Activated T-cell treated with anti-CD3 and anti-CD28 coated beads for 4 hours (primary cell): ENCODE measurements around the gene FGD4.

ENCODE experiments used
- DNase-seq: peaks from one replicate; pipeline ENCODE4 v3.0.0-alpha.2; 2020

The FGD4 gene

DNA sequence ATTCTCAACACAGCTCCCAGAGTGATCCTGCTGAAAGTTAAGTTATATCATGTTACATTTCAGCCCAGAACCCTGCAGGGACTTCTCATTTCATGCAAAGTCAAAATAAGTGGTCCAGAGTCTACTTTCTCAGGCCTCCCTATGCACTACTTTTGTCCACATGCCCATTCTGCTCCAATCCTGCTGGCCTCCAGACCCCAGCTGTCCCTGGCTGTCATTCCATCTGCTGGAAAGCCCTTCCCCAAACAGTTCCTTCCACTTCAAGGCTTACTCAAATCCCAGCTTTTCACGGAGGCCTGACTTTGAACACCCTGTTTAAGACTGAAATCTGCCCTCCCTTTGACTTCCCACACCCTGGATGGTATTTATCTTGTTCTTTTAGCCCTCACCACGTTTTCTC is 169.9 kb downstream of the FGD4 start:
- DNase-seq, result no peak

DNA sequence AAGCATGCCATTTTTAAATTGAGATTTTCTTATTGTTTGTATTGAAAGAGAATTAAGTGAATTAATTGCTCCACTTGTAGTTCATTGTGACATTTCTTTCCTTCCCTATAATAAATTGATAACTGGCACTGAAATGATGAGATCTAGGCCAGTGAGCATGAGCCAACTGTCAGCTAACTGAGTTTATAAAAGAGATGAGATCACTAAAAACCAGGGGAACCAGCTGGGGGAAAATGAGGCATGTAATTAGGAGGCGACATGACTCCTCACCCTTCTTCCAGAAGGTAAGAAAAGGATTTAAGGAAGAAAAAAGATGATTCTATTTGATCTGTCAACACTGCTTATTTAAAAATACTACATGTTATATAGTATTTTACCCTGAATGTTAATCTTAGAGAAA is 175.2 kb downstream of the FGD4 start:
- DNase-seq, result no peak

DNA sequence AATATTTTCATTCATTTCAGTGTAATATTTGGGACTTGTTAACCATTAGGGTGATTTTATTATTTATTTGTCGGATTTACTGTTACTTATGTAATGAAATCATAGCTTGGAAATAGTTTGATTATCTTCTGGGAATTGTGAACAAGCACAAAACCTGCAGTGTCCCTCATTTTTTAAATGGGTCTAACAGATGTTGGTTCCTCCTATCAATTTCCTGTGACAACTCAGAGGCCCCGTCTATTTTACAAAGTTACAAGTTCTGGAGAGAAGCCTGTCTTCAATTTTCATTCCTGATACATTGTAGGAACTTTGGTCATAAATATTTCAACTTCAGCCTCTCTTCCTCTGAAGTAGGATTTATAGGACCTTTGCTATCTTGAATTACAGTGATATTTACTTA is 178.0 kb downstream of the FGD4 start:
- DNase-seq, result no peak

DNA sequence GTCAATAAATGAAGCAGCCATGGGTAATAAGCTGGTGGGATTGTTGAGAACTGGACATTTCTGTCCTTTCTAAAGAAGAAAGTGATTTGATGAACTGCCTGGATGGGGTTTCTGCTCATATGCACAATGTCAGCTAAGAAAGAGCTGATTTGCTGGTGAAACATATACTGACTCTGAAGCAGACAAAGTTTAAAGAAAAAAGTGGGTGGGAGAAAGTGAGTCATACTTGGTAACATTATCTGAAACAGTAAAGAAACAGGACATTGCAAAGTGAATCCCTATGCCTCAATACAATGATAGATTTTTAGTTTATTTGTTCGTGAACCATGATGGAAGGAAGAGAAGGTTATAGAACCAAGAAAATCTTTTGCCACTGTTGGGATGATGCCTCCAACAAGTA is 184.2 kb downstream of the FGD4 start:
- no peak for DNase-seq

DNA sequence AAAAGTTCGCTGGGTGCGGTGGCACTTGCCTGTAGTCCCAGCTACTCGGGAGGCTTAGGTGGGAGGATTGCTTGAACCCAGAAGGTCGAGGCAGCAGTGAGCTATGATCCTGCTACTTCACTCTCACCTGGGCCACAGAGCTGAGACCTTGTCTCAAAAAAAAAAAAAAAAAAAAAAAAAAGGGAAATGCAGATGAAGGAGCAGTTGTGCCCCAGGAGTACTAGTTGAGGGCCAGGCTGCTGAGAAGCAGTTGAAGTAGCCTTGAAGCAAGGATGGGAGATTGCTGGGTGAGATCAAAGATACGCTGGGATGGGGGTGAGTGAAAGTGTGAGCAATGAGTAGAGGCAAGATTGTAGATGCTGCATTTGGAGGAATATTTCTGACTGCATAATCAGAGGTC is 186.3 kb downstream of the FGD4 start:
- no peak for DNase-seq

DNA sequence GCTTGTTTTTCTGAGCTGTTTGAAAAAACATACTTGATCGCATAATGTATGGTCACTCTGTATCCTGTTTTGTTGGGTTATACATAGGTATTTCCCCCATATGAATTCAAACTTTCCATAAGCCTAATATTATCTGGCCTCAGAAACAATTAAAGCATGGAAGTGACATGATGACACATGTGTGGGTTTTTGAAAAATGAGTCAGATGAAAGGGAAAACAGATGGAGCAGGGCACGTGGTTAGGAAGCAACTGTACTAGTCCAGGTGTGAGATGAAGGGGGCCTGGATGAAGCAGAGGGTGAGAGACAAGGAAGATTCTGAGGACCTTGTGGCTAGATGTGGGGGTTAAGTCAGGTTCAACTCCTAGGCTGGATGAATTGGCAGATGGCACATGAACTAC is 187.0 kb downstream of the FGD4 start:
- no peak for DNase-seq

DNA sequence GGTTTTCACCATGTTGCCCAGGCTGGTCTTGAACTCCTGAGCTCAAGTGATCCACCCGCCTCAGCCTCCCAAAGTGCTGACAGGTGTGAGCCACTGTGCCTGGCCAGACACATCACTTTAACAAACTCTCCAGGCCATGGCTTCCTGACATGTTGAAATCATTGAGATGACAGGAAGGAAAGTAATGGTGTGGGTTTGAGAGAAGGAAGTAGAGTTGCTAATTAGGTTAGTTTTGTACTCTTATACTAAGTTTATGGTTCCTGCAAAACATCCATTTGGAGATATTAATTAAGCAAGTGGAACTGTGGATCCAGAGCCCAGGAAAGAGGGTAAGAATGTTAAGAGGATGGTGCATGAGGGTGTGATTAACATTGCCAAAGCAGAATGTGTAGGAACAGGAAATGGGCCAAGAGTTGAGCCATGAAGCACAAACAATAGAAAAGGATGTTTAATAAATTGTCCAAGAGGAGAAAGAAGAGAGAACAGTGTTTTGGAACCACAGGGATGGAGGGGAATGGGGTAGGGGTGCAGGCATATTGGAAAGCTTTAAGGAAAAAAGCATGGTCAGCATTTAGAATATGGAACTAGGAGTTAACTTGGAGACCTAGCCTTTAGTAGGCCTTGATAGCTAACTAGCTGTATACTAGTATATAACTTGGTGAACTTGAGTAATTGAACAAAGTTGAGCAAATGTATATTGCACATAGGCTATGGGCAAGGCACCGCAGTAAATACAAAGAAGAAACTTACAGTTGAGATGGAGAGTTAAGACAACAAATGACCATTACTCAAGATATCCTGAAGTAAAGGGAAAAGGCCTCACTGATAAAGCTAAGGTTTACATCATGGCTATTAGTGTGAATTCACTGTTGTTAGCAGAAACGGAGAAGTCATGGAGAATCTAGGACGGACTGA is 188.5 kb downstream of the FGD4 start:
- DNase-seq, result no peak

DNA sequence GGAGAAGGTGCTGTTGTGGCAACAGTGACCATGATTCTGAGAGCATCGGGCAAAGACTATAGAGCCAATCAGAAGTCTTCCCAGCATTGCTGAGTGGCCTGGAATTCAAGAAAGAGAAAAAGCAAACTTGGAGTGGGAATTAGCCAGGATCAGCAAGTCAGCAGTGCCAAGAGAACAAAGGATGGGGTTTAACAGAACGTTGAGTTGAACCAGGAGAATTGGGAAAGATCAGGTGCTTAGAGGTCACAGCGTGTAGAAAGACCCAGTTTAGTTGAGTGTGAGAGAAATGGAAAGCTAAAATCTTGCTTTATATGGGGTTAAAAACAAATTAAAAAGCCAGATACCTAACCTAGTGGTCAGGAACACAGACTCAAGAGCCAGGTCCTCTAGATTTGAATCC is 189.2 kb downstream of the FGD4 start:
- no peak for DNase-seq

DNA sequence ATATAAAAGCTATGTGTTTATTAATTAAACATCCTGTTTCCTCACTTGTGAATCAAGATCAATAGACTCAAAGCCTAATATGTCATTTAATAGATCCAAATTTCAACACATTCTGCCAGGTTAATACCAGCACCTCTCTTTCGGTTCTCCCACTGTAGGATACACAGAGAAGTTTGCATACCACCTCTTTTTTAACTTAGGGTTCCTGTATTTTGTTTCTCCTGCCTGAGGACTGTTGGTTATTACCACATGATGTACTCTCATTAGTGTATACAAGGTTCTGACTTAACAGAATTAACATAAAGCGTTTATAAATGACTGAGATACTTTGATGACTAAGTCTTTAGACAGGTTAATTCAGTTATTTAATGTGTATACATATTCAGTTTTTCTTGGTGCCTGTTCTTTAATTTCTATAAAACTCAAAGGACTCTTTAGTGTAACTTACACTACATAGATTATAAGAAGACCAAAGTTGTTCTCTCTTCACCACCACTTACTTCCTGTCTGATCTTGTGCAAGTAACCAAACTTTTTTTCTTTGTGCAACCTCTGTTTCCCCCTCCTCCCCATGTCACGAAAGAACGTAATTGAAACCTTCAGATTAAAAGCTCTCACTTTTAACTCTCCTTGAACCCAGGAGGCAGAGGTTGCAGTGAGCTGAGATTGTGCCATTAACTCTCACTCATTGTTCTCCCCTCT is 190.0 kb downstream of the FGD4 start:
- no peak for DNase-seq

DNA sequence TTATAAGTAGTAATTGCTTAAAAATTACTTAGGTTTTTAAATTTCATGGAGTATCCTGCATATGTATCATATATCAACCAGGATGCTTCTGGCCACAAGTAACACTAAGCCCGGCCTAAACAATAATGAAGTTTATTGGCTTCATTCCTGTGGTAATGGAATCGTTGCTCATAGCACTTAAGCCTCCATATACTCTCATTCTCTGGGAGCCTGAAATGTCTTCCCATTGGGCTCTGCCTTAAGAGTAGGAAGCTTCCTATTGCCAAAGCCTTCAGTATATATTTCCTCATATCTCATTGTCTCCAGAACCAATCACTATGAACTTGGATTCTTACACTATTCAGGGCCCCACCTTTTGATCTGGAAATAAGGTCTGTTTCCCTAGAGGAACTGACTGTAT is 195.9 kb downstream of the FGD4 start:
- no peak for DNase-seq

DNA sequence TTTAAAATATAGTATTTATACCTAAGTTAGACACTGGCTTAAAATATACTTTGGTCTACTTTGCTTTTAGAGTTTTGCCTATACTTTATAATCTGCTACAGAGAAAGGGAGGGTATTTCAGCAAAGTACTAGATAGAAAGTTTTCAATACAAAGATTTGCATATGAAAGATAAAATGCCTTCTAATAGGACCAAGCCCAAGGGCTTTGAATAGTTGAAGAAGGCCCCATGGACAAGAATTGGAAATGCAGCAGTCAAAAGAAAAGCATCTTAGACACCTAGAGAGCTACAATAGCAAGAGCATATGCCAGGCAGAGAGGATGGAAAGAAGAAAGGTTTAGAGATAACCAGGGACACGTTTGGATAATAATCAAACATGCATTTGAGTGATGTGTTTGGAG is 196.7 kb downstream of the FGD4 start:
- DNase-seq, result no peak

DNA sequence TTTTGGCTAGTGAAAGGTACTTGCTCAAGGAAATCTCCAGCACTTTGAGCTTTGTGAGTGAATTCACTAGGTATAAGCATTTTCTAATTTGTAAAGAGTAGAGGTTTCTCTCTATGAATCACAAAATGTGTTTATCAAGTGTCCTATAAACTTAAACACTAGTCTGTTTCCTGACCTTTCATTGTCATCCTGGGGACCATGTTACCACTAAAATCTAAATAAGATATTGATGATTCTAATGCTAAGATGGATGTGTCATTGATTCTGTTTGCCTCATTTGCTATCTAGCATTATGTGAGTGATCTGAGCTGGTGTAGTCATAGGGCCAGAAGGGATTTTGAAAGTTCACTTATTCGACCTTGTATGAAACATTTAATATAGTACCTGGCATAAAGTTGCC is 199.3 kb downstream of the FGD4 start:
- no peak for DNase-seq

DNA sequence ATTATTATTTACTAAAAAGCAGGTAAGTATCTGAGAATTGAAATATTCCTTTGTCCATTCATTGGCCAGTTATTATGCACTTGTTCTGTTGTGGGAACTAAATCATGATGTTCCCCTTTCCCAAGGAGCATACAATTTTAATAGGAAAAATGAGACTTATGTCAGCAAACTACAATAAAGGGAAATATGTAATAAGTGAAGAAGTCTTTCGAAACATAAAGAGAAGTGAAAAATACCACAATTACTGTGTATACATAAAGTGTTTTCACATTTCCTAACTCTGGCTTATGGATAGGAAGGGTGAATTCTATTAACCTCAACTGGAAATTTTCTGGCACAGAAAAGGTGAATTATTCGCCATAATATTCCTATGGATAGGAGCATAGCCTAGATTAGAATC is 201.3 kb downstream of the FGD4 start:
- DNase-seq, result no peak

DNA sequence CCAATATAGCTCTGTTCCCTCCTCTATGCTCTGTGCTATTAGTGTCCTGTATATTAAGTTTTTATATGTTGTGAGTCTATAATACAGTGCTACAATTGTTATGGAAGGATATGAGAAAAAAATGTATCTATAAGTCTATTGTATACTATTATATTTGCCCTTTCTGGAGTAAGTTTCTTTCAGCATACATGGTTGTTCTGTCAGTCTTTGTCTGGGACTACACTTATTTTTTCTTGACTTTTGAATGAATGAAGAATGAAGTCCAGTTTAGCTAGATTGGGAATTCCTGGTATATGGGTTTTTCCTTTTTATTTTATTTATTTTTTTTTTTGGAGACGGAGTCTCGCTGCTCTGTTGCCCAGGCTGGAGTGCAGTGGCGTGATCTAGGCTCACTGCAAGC is 203.7 kb downstream of the FGD4 start:
- DNase-seq, result no peak

DNA sequence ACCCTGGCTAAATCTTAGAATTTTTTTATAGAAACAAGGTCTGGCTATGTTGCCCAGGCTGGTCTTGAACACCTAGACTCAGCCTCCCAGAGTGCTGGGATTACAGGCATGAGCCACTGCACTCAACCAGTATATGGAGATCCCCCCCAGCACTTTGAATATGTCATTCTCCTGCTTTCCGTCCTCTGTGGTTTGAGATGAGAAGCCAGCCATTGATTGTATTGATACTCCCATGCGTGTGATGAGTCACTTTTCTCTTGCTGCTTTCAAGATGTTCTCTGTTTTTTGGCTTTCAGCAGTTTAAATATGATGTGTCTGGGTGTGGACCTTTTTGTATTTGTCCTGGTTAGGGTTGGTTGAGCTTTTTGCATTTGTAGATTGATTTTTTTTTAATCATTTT is 204.5 kb downstream of the FGD4 start:
- DNase-seq, result no peak

DNA sequence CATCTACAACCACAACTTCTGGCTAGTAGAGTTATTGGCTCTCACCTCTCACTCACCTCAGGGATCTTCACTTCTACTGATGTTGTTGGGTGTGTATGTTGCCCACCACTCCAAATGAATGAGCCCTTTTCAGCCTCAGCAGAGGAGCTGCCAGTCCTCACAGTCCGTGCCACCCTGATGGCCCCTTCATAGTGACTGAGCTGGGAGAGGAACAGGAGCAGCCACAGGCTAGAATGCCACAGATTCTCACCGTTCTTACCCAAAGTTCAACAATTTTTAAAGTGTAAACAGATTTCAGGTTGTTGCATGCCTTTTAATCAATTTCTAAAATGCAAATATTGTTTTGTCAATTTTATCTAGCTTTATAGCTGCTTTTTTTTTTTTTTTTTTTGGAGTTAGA is 205.2 kb downstream of the FGD4 start:
- DNase-seq, result no peak

DNA sequence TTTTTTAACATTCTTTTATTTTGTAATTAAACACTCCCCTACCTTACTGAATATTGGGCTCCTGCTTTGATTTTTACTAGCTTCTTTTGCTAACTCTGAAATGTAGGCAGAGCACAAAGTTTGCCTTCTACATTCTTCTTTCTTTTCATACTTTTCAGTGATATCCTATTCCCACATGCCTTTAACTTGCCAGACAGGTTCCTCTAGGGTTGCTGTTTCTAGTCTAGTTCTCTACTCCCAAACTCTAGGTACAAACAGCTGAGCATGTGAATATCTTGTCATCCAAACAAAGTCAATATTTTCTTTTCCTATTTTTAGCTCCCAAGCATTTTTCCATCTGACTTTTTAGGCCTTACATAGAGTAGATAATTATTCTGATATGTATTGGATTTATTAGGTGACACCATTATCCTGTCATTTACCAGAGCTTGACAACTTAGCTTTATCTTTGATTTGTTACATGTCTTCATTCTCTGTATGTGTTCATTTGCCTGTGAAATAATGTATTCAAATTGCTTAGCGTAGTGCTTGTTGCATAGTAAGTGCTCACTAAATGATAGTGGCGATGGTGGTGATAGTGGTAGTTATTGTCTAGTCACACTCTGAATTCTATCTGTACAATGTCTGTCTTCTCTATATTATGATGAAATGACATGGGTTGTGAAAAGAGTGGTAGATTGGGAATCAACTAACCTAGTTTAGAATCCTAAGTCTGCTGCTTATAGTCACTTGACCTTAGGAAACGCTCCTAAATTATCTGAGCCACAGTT is 206.2 kb downstream of the FGD4 start:
- no peak for DNase-seq

DNA sequence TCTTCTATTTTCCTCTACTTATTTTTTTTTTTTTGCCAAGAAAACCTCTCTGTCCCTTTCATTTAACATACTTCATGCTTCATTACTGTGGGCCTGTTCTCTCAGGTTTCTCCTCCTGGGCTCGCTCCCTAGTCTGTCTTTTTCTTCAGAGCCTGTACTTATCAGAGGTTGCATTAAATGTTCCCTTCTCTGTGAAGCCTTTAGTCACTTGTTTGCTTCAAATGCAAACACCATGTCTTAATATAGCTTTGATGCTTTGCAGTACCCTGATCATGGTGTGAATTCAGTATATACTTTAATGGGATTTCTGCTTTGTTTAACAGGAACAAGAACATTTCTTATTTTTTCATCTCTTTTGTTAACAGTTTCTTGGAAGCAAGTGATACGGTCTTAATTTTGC is 207.1 kb downstream of the FGD4 start:
- DNase-seq, result no peak

DNA sequence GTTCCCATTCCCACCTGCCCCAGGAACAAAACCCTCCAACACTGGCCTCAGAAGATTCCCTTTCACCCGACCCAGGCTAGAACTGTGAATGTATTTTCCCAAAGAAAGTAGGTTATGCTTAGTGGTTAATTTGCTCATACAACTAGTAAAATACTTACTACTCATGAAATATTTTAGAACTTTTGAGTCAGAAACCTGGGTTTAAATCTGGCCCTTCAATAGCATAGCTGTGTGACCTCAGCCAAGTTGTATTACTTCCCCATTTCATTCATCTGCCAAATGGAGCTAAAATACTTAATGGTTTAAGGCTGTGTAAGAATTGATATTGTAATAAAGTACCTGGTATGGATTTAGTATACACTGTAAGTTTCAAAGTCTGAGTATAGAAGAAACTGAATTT is 210.6 kb downstream of the FGD4 start:
- DNase-seq, result no peak

DNA sequence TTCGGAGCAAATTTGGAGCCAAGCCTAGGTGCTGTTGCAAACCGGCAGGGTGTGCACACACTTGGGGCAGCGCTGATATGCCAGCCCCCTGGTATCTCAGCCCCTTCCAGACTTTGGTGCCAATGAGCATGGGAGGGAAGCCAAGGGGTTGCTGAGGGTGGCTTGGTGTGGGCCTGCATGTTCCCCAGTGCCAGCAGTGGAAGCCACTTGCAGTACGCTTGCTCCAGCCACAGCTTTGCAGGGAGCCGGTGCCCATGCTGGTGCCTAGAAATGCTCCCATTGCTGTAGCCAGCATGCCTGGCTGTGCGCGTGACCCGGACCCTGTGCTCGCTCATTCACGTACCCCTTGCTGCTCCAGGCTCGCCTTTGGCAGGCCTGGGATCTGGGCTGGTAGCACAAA is 212.6 kb downstream of the FGD4 start:
- DNase-seq, result no peak

DNA sequence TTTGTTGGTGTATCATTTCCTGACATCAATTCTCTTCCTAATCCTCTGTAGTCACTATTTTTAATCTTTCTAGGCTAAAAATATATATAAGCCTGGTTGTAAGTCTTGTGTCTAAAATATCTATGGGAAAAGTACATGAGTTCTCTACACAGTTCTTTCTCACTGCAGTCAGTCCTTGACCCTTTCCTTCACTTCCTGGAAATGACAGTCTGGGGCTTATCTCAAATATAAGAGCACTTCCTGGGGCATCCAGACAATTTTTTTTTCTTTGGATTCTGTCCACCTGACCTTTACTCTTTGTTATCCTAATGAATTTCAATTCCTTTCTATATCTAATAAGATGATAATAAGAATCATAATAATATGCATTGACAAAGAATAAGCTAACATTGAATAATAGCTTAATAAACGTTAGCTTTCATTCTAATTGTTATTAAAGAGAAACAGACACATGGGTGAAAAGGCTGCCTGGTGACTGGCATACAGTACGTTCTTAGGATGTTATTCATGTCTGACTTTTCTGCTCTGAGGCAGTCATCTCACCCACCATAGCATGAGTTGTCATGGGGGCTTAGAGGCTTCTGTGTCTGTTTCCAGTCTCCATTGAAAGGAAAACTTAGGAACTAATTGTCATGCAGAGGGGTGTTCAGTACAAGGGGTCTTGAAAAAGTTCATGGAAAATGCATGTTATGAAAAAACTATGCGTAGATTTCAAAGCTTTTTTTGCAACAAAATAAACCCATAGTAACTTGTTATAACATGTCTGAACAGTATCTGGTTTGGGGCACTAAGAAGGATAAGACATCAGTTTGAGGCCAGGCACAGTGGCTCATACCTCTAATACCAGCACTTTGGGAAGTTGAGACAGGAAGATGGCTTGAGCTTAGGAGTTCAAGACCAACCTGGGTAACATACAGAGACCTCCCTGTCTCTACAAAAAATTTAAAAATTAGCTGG is 213.6 kb downstream of the FGD4 start:
- DNase-seq, result no peak

DNA sequence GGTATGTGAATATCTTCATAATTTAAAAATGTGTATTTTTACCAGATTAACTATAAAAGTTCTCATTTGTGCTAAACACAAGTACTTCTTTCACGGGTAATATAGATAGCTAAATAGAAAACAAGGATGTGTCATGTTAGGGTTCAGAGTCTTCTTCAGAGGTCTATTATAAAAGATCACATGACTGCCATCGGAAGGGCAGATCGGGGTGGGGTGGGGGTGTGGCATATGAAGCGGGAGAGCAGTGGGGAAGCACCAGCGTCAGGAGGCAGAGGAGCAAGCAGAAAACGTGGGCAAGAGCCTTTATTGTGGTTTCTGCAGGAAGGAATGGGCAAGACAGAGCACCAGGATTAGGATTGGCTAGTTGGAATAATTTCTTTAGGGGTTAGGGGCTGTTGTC is 216.1 kb downstream of the FGD4 start:
- no peak for DNase-seq

DNA sequence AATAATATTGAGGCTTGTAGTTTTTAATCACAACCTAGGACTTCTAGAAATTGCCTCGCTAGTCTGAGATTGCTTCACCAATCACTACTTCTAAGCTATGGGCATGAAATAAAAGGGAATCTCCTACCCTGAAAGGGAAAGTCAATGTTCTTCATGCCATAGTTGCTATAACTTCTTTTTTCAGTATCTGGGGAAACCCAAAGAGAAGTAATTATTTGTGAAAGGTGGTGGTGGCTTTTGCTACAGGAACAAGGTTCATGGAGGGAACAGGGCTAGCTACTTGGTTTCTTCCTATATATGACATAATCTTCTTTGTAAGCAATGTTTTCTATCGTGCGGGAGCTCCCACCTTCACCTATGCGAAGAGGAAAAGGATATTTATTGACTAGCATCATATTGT is 218.2 kb downstream of the FGD4 start:
- DNase-seq, result no peak
